Neuron (in vitro differentiated cells): ENCODE data around the gene GFI1B.

Experiments used
- H2AFZ ChIP-seq: one replicate; pipeline ENCODE4 v1.6.1; 2013; ENCODE audit warnings: low read depth, mild to moderate bottlenecking, inconsistent platforms, low read length, moderate library complexity
- H3K27me3 ChIP-seq: one replicate; pipeline ENCODE4 v1.6.1; 2013; ENCODE audit warnings: low read length; ENCODE audit not compliant: insufficient read depth
- H3K36me3 ChIP-seq: one replicate; pipeline ENCODE4 v1.6.1; 2013; ENCODE audit warnings: low read length; ENCODE audit not compliant: insufficient read depth
- H3K4me1 ChIP-seq: one replicate; pipeline ENCODE4 v1.6.1; 2013; ENCODE audit warnings: low read length; ENCODE audit not compliant: insufficient read depth
- H3K4me3 ChIP-seq: 2 replicates; pipeline ENCODE4 v1.5.1; 2013; ENCODE audit warnings: mild to moderate bottlenecking, low read length, moderate library complexity
- H3K9me3 ChIP-seq: one replicate; pipeline ENCODE4 v1.6.1; 2013; ENCODE audit warnings: low read length

Gene GFI1B

DNA sequence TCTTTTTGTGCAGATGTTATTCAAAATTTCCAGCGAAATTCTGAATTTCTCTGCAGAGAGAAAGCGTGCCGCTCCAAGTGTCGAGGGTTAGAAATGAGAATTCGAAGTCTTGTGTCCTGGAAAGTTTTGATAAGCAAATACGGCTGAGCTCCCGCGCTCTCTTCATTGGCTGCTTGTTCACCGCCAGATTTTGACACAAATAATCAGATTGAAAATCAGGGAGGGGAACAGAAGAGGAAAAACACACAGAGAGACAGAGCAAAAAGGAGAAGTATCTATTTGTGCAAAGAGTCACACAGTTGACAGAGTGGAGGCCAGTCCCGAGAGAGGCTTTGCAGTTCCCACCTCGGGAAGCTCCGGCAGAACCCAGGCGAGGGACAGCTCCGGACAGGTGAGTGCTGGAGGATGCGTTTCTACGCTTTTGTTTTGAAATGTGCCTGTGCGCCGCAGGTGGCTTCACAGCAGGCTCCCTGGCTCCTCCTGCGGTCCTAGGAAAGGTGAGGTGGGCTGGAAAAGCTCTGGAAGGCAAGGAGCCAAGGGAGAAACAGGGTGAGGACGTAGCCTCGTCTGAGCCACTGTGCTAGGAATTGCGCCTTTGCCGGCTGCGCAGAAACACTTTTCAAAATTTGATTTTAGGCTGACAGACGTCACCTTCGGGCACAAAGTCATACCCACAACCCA lies at the start of gene GFI1B:
GFI1B (plus strand) TSS at position 244 of the 681 bp plus-strand sequence. CDS start 7,985 bp downstream, outside the sequence.
- no peak within 1 kb of the TSS for H2AFZ ChIP-seq
- H3K9me3 ChIP-seq, result no peaks in the 10 kb centered on the region
- H3K27me3 ChIP-seq, result peaks cover 13% of the 10 kb centered on the region
- H3K4me1 ChIP-seq, result no peaks in the 10 kb centered on the region
- no peak within 1 kb of the TSS for H3K4me3 ChIP-seq
- no peaks in the 10 kb centered on the region for H3K36me3 ChIP-seq

DNA sequence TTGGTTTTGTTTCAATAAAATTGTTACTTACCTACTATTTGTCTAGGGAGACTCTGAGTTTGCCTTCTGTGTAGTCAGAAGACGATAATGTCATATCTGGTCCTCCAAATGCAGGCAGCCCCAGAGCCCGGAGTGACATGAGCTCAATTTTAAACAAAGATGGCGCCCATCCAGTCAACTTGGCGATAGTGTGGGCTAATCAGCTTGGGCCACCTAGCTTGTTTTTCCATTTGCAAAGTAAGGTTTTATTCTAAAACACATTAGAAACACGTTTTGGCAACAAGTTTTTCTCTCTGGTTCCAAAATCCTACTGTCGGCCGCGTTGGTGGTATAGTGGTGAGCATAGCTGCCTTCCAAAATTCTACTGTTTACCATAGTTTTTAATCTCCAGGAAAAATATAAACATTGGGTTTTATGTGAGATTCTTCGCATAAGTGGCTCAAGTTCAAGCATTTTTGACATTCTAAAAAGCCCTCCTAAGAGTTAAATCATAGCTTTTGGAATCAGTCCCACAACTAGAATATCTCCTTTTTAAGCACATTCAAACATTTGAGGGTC lies 47.2 kb upstream of the GFI1B start:
- Histone ChIP-seq H3K36me3 (peaks cover 40% of the 10 kb centered on the region), H3K27me3 (no peaks in the 10 kb centered on the region), H3K4me1 (no peaks in the 10 kb centered on the region), H2AFZ (no peak overlapping the region), H3K4me3 (no peak overlapping the region), H3K9me3 (no peaks in the 10 kb centered on the region)

DNA sequence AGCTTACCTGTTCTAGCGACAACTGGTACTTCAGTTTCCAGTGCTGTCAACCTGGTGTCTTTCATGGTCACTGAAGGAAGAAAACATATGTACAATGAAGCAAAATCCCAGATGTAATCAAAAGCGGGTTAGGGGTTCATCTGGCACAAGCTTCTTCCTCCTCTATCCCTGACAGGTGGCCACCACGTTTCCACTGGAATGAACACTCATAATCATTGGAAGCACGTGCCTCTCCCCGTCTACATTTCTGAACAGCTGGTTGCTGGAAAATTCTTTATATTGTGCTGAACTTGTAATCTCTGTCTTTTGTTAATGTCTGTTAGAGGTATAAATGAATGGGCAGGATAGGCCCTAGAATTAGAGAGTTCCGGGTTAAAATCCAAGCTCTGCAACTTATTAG lies 43.5 kb upstream of the GFI1B start:
- Histone ChIP-seq H3K36me3 (peaks cover 14% of the 10 kb centered on the region), H3K4me3 (no peak overlapping the region), H2AFZ (no peak overlapping the region), H3K9me3 (no peaks in the 10 kb centered on the region), H3K4me1 (no peaks in the 10 kb centered on the region), H3K27me3 (no peaks in the 10 kb centered on the region)

DNA sequence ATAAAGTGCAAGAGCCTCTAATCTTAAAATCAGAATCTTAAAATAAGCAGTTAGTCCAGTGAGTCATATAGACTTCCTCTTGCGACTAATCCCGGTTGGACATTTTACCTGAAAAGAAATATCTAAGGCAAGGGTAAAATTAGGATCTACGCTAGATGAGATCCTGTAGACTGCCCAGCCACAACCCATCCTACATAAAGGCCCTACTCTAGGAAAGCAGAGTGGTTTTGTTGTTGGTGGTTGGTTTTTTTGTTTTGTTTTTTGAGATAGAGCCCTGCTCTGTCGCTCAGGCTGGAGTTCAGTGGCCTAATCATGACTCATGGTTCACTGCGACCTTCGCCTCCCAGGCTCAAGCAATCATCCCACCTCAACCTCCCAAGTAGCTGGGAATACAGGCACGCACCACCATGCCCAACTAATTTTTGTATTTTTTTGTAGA lies 41.0 kb upstream of the GFI1B start:
- Histone ChIP-seq H2AFZ (no peak overlapping the region), H3K27me3 (no peaks in the 10 kb centered on the region), H3K36me3 (peaks cover 3% of the 10 kb centered on the region), H3K4me3 (no peak overlapping the region), H3K9me3 (no peaks in the 10 kb centered on the region), H3K4me1 (peaks cover 3% of the 10 kb centered on the region)

DNA sequence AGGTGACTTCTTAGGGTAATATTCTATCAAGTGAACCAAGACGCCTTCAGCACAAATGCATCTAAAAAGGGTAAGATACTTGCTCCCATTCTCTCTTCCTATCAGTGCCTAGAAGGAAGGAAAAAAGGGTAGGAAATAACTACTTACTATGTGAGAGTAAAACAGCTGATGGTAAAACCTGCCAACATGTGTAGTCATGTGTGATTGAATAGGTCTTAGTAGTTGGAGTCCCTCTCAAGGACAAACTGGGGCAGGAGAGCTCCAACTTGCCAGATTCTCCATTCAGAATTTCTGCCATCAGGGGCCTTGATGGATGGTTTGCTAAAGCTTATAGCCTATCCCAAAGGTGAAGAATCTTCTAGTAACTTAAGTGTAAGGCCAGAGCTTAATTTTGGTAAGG lies 39.3 kb upstream of the GFI1B start:
- H3K27me3 ChIP-seq, result no peaks in the 10 kb centered on the region
- no peak overlapping the region for H3K4me3 ChIP-seq
- no peaks in the 10 kb centered on the region for H3K9me3 ChIP-seq
- peaks cover 16% of the 10 kb centered on the region for H3K4me1 ChIP-seq
- H3K36me3 ChIP-seq, result peaks cover 3% of the 10 kb centered on the region
- no peak overlapping the region for H2AFZ ChIP-seq

DNA sequence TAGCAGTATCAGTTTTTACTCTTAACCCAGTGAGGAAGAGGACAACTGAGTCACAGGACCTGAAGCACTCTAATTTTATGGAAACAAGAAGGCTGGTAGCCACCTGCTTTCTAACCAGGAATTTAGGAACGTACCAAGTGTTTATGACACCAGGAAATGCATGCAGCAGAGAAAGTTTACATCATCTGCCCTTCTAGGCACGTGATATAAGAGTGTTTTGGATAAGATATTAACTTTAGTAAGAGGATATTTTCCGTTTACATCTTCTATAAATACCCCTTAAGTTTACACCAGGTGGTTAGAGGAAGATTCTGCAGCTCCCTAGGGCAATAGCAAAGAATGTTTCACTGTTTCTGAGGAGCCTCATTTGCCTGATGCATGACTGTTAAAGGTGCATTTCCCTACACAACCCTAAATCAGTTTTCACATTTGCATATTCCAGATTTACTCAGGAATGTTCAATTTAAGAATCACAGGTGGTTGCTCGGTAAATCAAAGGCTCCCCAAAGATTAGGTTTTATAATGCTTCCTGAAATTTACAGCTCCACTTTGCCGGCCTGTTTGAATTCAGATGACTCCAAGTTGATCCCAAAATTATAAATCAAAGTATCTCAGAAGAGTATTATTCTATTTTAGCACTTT lies 35.8 kb upstream of the GFI1B start:
- Histone ChIP-seq H3K9me3 (no peaks in the 10 kb centered on the region), H3K36me3 (no peaks in the 10 kb centered on the region), H3K27me3 (no peaks in the 10 kb centered on the region), H2AFZ (no peak overlapping the region), H3K4me1 (peaks cover 28% of the 10 kb centered on the region), H3K4me3 (peak overlapping the region; percentile 10)

DNA sequence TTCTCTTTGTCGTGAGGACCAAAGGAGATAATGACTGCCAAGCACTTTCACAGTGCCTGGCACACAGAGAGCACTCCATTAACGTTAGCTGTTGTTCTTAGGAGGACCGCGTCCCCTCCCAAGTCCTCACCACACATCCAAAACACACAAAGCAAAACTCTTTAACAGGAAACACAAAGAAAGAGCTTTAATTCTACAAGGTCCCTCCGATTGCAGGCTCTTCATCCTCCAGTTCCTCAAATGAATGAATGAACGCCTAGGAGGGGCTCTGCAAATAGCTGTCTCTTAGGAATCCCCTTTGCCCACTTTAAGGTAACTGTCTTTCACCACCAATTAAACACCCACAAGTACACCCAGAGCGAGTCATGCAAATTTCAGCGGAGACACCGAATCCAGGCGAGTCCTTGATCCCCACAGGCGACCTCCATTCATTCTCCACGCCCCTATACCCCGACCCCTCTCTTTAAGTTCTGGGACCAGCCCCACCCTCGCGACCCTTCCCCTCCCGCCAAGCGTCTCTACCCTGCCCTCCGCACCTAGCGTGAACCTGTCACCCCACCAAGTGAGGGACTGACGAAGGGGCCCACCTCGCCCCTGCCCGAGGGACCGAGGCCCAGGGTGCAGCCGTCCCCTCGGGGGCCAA lies 34.7 kb upstream of the GFI1B start:
- H3K4me3 ChIP-seq, result peak overlapping the region; percentile 91
- peaks cover 28% of the 10 kb centered on the region for H3K4me1 ChIP-seq
- peak overlapping the region; percentile 82 for H2AFZ ChIP-seq
- H3K36me3 ChIP-seq, result no peaks in the 10 kb centered on the region
- no peaks in the 10 kb centered on the region for H3K9me3 ChIP-seq
- no peaks in the 10 kb centered on the region for H3K27me3 ChIP-seq

DNA sequence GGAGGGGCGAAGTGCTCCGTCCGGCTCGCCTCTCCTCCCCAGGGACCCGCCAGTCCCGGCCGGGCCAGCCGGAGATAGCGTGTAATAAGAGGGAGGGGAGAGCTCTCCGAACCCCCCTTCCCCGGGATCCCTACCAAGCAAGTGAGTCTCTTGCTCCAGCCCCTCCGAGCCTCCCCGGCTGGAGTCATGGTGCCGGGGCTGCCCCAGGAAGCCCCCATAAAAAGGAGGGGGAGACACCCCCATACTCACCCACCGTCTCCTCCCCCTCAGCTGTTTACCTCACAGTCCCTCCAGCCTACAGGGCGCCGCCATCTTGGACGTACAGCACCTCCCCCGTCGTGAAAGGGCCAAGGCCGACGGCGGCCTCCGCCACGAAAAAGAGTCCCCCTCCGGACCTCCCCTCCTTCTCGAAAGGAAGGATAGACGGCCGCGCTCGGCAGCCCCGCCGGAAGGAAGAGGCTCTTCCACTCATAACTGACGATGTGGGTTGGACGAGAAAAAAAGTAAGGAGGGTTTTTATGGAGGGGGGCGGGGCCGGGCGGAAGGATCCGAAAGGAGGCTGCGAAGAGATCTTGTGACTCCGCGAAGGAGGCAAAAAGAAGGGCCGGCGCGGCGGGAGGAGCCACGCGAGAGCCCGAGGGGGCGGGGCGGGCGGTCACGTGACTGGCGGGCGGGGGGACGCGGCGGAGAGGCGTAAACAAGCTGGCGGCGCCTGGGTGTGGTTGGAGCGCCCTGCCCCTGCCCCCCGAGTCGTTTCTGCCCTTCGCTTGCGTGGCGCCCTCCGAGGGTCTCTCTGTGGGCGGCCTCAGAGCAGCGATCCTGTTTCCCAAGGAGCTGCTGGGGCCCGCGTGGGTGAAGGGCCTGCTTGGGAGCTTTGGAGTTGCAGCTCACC lies 34.0 kb upstream of the GFI1B start, which contains the start of gene TSC1:
TSC1 (minus strand) TSS at position 323 of the 892 bp plus-strand sequence. CDS start 15,744 bp downstream, outside the sequence.
- H3K9me3 ChIP-seq, result no peaks in the 10 kb centered on the region
- no peaks in the 10 kb centered on the region for H3K36me3 ChIP-seq
- H3K4me3 ChIP-seq, result peak within 1 kb of the TSS; percentile 91
- H3K4me1 ChIP-seq, result peaks cover 28% of the 10 kb centered on the region
- H3K27me3 ChIP-seq, result no peaks in the 10 kb centered on the region
- peak within 1 kb of the TSS; percentile 82 for H2AFZ ChIP-seq

DNA sequence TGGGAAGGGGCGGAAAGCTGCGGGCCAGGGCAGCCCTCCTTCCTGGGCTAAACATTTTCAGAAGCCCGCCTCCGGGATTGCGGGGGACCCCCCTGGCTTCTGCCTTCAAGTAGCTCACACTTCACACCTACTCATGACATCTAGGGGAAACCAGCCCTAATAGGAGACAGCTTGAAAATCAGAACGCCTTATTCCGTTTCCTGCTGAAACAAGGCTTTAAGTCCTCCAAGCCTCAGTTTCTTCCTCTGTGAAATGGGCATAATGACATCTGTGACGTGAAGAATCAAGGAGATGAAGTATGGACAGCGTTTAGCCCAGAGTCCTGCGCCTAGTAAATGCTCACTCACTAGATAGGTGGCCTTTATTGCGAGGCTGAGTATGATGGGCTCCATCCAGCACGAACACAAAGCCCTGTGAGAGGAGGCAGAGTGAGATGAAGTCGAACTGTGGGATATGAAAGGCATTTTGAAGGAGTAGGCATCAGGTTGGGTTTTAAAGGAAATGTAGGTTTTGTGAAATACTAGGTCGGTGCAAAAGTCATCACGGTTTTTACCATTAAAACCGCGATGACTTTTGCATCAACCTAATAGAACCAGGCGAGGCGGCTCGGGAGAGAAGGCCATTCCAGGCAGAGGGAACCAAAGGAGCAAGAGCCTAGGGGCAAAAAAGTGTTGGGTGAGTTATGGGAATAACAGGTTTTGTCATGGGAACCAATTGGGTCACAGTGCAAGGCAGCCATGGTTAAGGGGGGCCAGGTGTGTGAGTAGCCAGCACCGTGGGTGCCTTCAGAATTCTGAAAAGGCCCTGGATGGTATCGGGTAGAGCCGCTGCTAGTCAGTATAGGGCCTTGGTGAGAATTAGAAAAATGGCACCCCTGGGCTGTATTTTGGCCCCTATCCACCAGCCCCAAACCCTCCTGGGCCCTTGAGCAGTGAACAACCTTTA lies 33.0 kb upstream of the GFI1B start:
- H3K9me3 ChIP-seq, result no peaks in the 10 kb centered on the region
- H2AFZ ChIP-seq, result peak overlapping the region; percentile 82
- peaks cover 28% of the 10 kb centered on the region for H3K4me1 ChIP-seq
- no peaks in the 10 kb centered on the region for H3K27me3 ChIP-seq
- peak overlapping the region; percentile 91 for H3K4me3 ChIP-seq
- no peaks in the 10 kb centered on the region for H3K36me3 ChIP-seq

DNA sequence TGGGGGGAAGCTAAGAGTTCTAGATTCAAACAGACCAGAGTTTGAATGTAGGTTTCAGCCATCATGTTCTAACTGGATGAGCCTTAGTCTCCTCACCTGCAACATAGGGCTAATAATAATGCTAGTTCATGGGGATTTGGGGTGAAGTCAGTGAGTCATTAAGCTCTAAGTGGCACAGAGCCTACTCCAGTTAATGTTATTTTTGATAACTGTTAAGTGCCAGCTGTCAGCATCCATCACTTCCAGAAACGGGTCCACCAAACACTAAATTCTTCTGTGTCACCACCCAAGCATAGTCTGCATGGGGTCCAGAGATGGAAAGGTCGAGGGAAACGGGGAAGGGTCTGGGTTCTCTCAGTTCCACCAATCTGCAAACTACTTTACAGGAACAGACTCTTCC lies 32.3 kb upstream of the GFI1B start:
- Histone ChIP-seq H3K4me1 (peaks cover 28% of the 10 kb centered on the region), H3K4me3 (no peak overlapping the region), H3K27me3 (no peaks in the 10 kb centered on the region), H3K9me3 (no peaks in the 10 kb centered on the region), H3K36me3 (no peaks in the 10 kb centered on the region), H2AFZ (no peak overlapping the region)

DNA sequence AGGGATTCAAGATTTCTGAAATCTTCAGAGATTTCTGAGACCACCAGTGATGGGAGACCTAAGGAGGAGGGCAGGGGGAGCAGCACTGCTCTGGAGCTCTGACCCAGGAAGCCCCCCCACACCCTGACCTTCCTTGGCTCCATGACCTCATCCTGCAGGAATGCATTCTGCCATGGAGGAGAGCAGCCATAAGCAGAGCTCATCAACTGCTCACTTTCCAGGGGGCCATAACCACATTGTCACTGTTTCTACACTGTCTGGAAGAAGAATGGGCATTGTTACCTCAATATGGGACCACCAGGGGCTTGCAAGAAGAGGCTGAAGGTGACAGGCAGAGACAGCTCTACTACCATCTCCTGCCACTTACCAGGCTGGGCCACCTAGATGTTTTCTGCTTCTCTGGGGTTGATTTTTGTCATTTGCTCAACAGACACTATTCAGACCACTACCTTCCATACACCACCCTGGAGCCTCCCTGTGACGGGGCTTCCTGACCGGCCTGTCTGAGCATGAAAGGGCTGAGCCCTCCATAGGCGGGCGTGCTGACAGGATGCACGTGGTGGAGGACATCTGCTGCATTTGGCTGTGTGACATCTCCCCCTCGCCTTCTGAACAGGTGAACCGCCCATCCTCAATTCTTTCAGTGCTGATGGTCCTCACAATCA lies 31.7 kb upstream of the GFI1B start:
- Histone ChIP-seq H2AFZ (no peak overlapping the region), H3K27me3 (no peaks in the 10 kb centered on the region), H3K4me3 (no peak overlapping the region), H3K4me1 (peaks cover 28% of the 10 kb centered on the region), H3K36me3 (no peaks in the 10 kb centered on the region), H3K9me3 (no peaks in the 10 kb centered on the region)
